Fibroblast of villous mesenchyme (primary cell): ENCODE measurements around the gene PPP3CA. TPM values are rescaled to one million over a fixed set of nuclear protein-coding genes. Genes with fewer than 3 reads are reported as not detected.

Experiments used
- DNase-seq: peaks from one replicate; pipeline ENCODE4 v3.0.0-alpha.2; 2010; ENCODE audit warnings: low read depth
- H3K4me3 ChIP-seq: 2 replicates; pipeline ENCODE4 v1.5.1; 2011; ENCODE audit warnings: low read depth, mild to moderate bottlenecking, low read length
- CTCF ChIP-seq: IDR thresholded peaks from 2 replicates; pipeline ENCODE4 v1.5.1; 2012; ENCODE audit warnings: low read depth, mild to moderate bottlenecking, low read length; ENCODE audit not compliant: insufficient read depth
- total RNA-seq: library from RNA; depleted of rRNA; stranded (reverse); fragments of >200 nt; gene quantifications from 2 replicates; pipeline ENCODE4 v1.2.3, GENCODE V29; 2012

PPP3CA gene
- total RNA-seq, 1 donor = 47.9 TPM

GRCh38 chr4:101155368-101155767 lies 192.0 kb downstream of the PPP3CA start:
- no peak overlapping the region for H3K4me3 ChIP-seq
- no peak for TF ChIP-seq CTCF
- DNase-seq = peak; percentile 48

GRCh38 chr4:101153653-101154052 lies 193.7 kb downstream of the PPP3CA start:
- TF ChIP-seq CTCF = no peak
- H3K4me3 ChIP-seq = no peak overlapping the region
- no peak for DNase-seq

GRCh38 chr4:101152521-101152920 lies 194.8 kb downstream of the PPP3CA start:
- DNase-seq = no peak
- no peak overlapping the region for H3K4me3 ChIP-seq
- no peak for TF ChIP-seq CTCF

- no peak for DNase-seq
- TF ChIP-seq CTCF = no peak
- no peak overlapping the region for H3K4me3 ChIP-seq
These were observed 198.8 kb downstream of the PPP3CA start for GRCh38 chr4:101148551-101148950.

- TF ChIP-seq CTCF = no peak
- DNase-seq = no peak
- no peak overlapping the region for H3K4me3 ChIP-seq
These were observed 200.0 kb downstream of the PPP3CA start for GRCh38 chr4:101147283-101147682.

- TF ChIP-seq CTCF = no peak
- peak; percentile 25 for DNase-seq
- no peak overlapping the region for H3K4me3 ChIP-seq
These were observed 202.3 kb downstream of the PPP3CA start for GRCh38 chr4:101145021-101145420.

- no peak for TF ChIP-seq CTCF
- no peak overlapping the region for H3K4me3 ChIP-seq
- DNase-seq = no peak
These were observed 205.1 kb downstream of the PPP3CA start for GRCh38 chr4:101142259-101142658.
